ENCODE measurements around the gene MYL7. TPM values are rescaled to one million over a fixed set of nuclear protein-coding genes. Genes with fewer than 3 reads are reported as not detected.

The MYL7 gene
- total and polyA plus RNA-seq, 3 experiments from 2014 or later, result not detected

GRCh38 chr7:44149571-44150465 lies 8.7 kb upstream of the MYL7 start:
- POLR2A ChIA-PET, result no interaction called here
- H3K27ac Mint-ChIP-seq, result no peak overlapping the region

GRCh38 chr7:44148961-44149536 lies 7.9 kb upstream of the MYL7 start:
- Mint-ChIP-seq H3K4me1 (peaks cover 6 to 17% (median 6%) of the 10 kb centered on the region in 3 donors), H3K27me3 (peaks cover 2 to 8% of the 10 kb centered on the region in 2 donors), H3K4me3 (no peak overlapping the region), H3K27ac (no peak overlapping the region), H3K9me3 (no peaks in the 10 kb centered on the region), H3K36me3 (no peaks in the 10 kb centered on the region)
- Histone ChIP-seq H3K4me1 (ENCODE audit: insufficient read depth, low read length) (peaks cover 7% of the 10 kb centered on the region), H3K36me3 (ENCODE audit: insufficient read depth, low read length) (no peaks in the 10 kb centered on the region), H3K27ac (ENCODE audit: low read depth, low read length) (no peak overlapping the region), H3K27me3 (ENCODE audit: insufficient read depth, low read length, poor library complexity, severe bottlenecking) (no peaks in the 10 kb centered on the region), H3K4me3 (ENCODE audit: low read length) (no peak overlapping the region), H3K9me3 (ENCODE audit: low read length) (no peaks in the 10 kb centered on the region)
- POLR2A ChIA-PET, result no interaction called here
- CTCF ChIA-PET, result no interaction called here
- no peak for DNase-seq

More at GRCh38 chr7:44149571-44150465, 8.7 kb upstream of the MYL7 start:
- Histone ChIP-seq H3K27ac (ENCODE audit: low read depth, low read length) (no peak overlapping the region), H3K27me3 (ENCODE audit: insufficient read depth, low read length, poor library complexity, severe bottlenecking) (no peaks in the 10 kb centered on the region), H3K9me3 (ENCODE audit: low read length) (no peaks in the 10 kb centered on the region), H3K36me3 (ENCODE audit: insufficient read depth, low read length) (no peaks in the 10 kb centered on the region), H3K4me1 (ENCODE audit: insufficient read depth, low read length) (peaks cover 7% of the 10 kb centered on the region), H3K4me3 (ENCODE audit: low read length) (no peak overlapping the region)
- peaks cover 6 to 17% (median 6%) of the 10 kb centered on the region in 3 donors for H3K4me1 Mint-ChIP-seq
- no peak for DNase-seq
- CTCF ChIA-PET, result no interaction called here
- H3K36me3 Mint-ChIP-seq, result no peaks in the 10 kb centered on the region
- H3K4me3 Mint-ChIP-seq, result no peak overlapping the region
- H3K27me3 Mint-ChIP-seq, result peaks cover 2 to 7% of the 10 kb centered on the region in 2 donors
- no peaks in the 10 kb centered on the region for H3K9me3 Mint-ChIP-seq

- Histone ChIP-seq H3K4me3 (ENCODE audit: low read length) (no peak overlapping the region), H3K9me3 (ENCODE audit: low read length) (no peaks in the 10 kb centered on the region), H3K27me3 (ENCODE audit: insufficient read depth, low read length, poor library complexity, severe bottlenecking) (no peaks in the 10 kb centered on the region), H3K27ac (ENCODE audit: low read depth, low read length) (no peak overlapping the region), H3K36me3 (ENCODE audit: insufficient read depth, low read length) (no peaks in the 10 kb centered on the region), H3K4me1 (ENCODE audit: insufficient read depth, low read length) (peaks cover 7% of the 10 kb centered on the region)
- Mint-ChIP-seq H3K9me3 (no peaks in the 10 kb centered on the region), H3K4me1 (peaks cover 6 to 17% (median 6%) of the 10 kb centered on the region in 3 donors), H3K27ac (no peak overlapping the region), H3K4me3 (no peak overlapping the region), H3K27me3 (peaks cover 2 to 8% of the 10 kb centered on the region in 2 donors), H3K36me3 (no peaks in the 10 kb centered on the region)
- ChIA-PET POLR2A (no interaction called here), CTCF (no interaction called here)
- no peak for DNase-seq
These were observed 7.0 kb upstream of the MYL7 start for GRCh38 chr7:44148166-44148565.

- H3K4me3 ChIP-seq (ENCODE audit: low read length), result no peak overlapping the region
- H3K9me3 Mint-ChIP-seq, result no peaks in the 10 kb centered on the region
- POLR2A ChIA-PET, result no interaction called here
- peaks cover 7% of the 10 kb centered on the region for H3K4me1 ChIP-seq (ENCODE audit: insufficient read depth, low read length)
- H3K36me3 Mint-ChIP-seq, result no peaks in the 10 kb centered on the region
- no peak overlapping the region for H3K27ac ChIP-seq (ENCODE audit: low read depth, low read length)
- peak overlapping the region in 4 of 7 donors; percentile 20 to 80 (median 37) for H3K4me3 Mint-ChIP-seq
- H3K27me3 Mint-ChIP-seq, result peaks cover 2 to 8% of the 10 kb centered on the region in 2 donors
- CTCF ChIA-PET, result no interaction called here
- no peaks in the 10 kb centered on the region for H3K9me3 ChIP-seq (ENCODE audit: low read length)
- peak overlapping the region in 1 of 8 donors; percentile 84 for H3K27ac Mint-ChIP-seq
- no peaks in the 10 kb centered on the region for H3K36me3 ChIP-seq (ENCODE audit: insufficient read depth, low read length)
- no peak for DNase-seq
- H3K27me3 ChIP-seq (ENCODE audit: insufficient read depth, low read length, poor library complexity, severe bottlenecking), result no peaks in the 10 kb centered on the region
- H3K4me1 Mint-ChIP-seq, result peaks cover 6 to 17% (median 6%) of the 10 kb centered on the region in 3 donors
These were observed 6.2 kb upstream of the MYL7 start for GRCh38 chr7:44147026-44147991.

GRCh38 chr7:44145969-44146911 lies 5.1 kb upstream of the MYL7 start:
- peaks cover 6 to 17% (median 6%) of the 10 kb centered on the region in 3 donors for H3K4me1 Mint-ChIP-seq
- POLR2A ChIA-PET, result interaction anchor here (0.6 kb wide), 1 partner anchor 372 kb away, joined by 6 read pairs; no protein-coding TSS in a partner anchor
- Histone ChIP-seq H3K27ac (ENCODE audit: low read depth, low read length) (no peak overlapping the region), H3K4me1 (ENCODE audit: insufficient read depth, low read length) (peaks cover 7% of the 10 kb centered on the region), H3K27me3 (ENCODE audit: insufficient read depth, low read length, poor library complexity, severe bottlenecking) (no peaks in the 10 kb centered on the region), H3K4me3 (ENCODE audit: low read length) (peak overlapping the region; percentile 53), H3K9me3 (ENCODE audit: low read length) (no peaks in the 10 kb centered on the region), H3K36me3 (ENCODE audit: insufficient read depth, low read length) (no peaks in the 10 kb centered on the region)
- no peaks in the 10 kb centered on the region for H3K9me3 Mint-ChIP-seq
- peak; percentile 25 to 72 (median 47) for DNase-seq
- no peaks in the 10 kb centered on the region for H3K36me3 Mint-ChIP-seq
- CTCF ChIA-PET, result no interaction called here
- H3K27ac Mint-ChIP-seq, result peak overlapping the region in 6 of 8 donors; percentile 54 to 86 (median 78)
- peak overlapping the region; percentile 40 to 81 (median 76) for H3K4me3 Mint-ChIP-seq
- H3K27me3 Mint-ChIP-seq, result peaks cover 2 to 8% of the 10 kb centered on the region in 2 donors

- H3K27ac Mint-ChIP-seq, result peak overlapping the region in 7 of 8 donors; percentile 39 to 86 (median 73)
- peak overlapping the region; percentile 40 to 81 (median 76) for H3K4me3 Mint-ChIP-seq
- POLR2A ChIA-PET, result no interaction called here
- no peak overlapping the region for H3K27ac ChIP-seq (ENCODE audit: low read depth, low read length)
- H3K27me3 ChIP-seq (ENCODE audit: insufficient read depth, low read length, poor library complexity, severe bottlenecking), result no peaks in the 10 kb centered on the region
- DNase-seq, result peak; percentile 10 to 74 (median 59)
- no peaks in the 10 kb centered on the region for H3K9me3 ChIP-seq (ENCODE audit: low read length)
- CTCF ChIA-PET, result no interaction called here
- H3K36me3 ChIP-seq (ENCODE audit: insufficient read depth, low read length), result no peaks in the 10 kb centered on the region
- peak overlapping the region; percentile 53 for H3K4me3 ChIP-seq (ENCODE audit: low read length)
- H3K36me3 Mint-ChIP-seq, result no peaks in the 10 kb centered on the region
- no peaks in the 10 kb centered on the region for H3K9me3 Mint-ChIP-seq
- H3K4me1 Mint-ChIP-seq, result peaks cover 6 to 17% (median 6%) of the 10 kb centered on the region in 3 donors
- peaks cover 4 to 8% of the 10 kb centered on the region in 2 donors for H3K27me3 Mint-ChIP-seq
- peaks cover 7% of the 10 kb centered on the region for H3K4me1 ChIP-seq (ENCODE audit: insufficient read depth, low read length)
These were observed 4.4 kb upstream of the MYL7 start for GRCh38 chr7:44145479-44145968.

GRCh38 chr7:44144968-44145478 lies 3.9 kb upstream of the MYL7 start:
- H3K27me3 Mint-ChIP-seq, result peaks cover 4 to 8% of the 10 kb centered on the region in 2 donors
- POLR2A ChIA-PET, result no interaction called here
- H3K4me1 ChIP-seq (ENCODE audit: insufficient read depth, low read length), result peaks cover 7% of the 10 kb centered on the region
- H3K27ac Mint-ChIP-seq, result peak overlapping the region in 5 of 8 donors; percentile 39 to 86 (median 73)
- H3K36me3 Mint-ChIP-seq, result no peaks in the 10 kb centered on the region
- CTCF ChIA-PET, result no interaction called here
- no peak overlapping the region for H3K27ac ChIP-seq (ENCODE audit: low read depth, low read length)
- no peak for DNase-seq
- no peaks in the 10 kb centered on the region for H3K27me3 ChIP-seq (ENCODE audit: insufficient read depth, low read length, poor library complexity, severe bottlenecking)
- H3K9me3 ChIP-seq (ENCODE audit: low read length), result no peaks in the 10 kb centered on the region
- peaks cover 6 to 17% (median 6%) of the 10 kb centered on the region in 3 donors for H3K4me1 Mint-ChIP-seq
- no peaks in the 10 kb centered on the region for H3K36me3 ChIP-seq (ENCODE audit: insufficient read depth, low read length)
- no peaks in the 10 kb centered on the region for H3K9me3 Mint-ChIP-seq
- H3K4me3 Mint-ChIP-seq, result peak overlapping the region in 6 of 7 donors; percentile 70 to 81 (median 77)
- H3K4me3 ChIP-seq (ENCODE audit: low read length), result no peak overlapping the region

Data from CD8-positive, alpha-beta memory T cell (primary cell).